CD14-positive monocyte (primary cell): ENCODE results near the gene IKZF1. TPM values are rescaled to one million over a fixed set of nuclear protein-coding genes. Genes with fewer than 3 reads are reported as not detected.
A peak's percentile ranks its signal among the peaks of the same experiment; 100 is the strongest.

Experiments used
- DNase-seq, 3 donors: peaks; one replicate each; pipeline ENCODE4 v3.0.0-alpha.2; 2011 to 2022
- H2AFZ ChIP-seq: 2 replicates; pipeline ENCODE4 v1.6.0; 2012; ENCODE audit warnings: mild to moderate bottlenecking, low read depth, low read length, inconsistent platforms; ENCODE audit not compliant: insufficient read depth, poor library complexity, severe bottlenecking
- H3K27ac ChIP-seq, 2 donors: 1 replicate in 1 of 2; 2 replicates in 1 of 2; pipeline ENCODE4 v1.5.1; 2012 to 2013; ENCODE audit warnings: low read length in 2 of 2, control low read depth in 1 of 2, inconsistent platforms in 1 of 2, low read depth in 1 of 2, mild to moderate bottlenecking in 1 of 2
- H3K27me3 ChIP-seq, 2 donors: one replicate each; pipeline versions ENCODE4 v1.6.0 to v1.6.1; 2011 to 2013; ENCODE audit warnings: low read length in 2 of 2; ENCODE audit not compliant: control insufficient read depth in 2 of 2, insufficient read depth in 2 of 2
- H3K36me3 ChIP-seq, 2 donors: replicated peaks in 1 of 2; 1 replicate in 1 of 2; 2 replicates in 1 of 2; pipeline versions ENCODE4 v1.5.1 to v1.6.1; 2012 to 2013; ENCODE audit warnings: low read length in 2 of 2, control low read depth in 1 of 2, inconsistent platforms in 1 of 2, mild to moderate bottlenecking in 1 of 2; ENCODE audit not compliant: insufficient read depth in 2 of 2, control insufficient read depth in 1 of 2
- H3K4me1 ChIP-seq, 2 donors: 1 replicate in 1 of 2; 2 replicates in 1 of 2; pipeline versions ENCODE4 v1.5.1 to v1.6.1; 2012 to 2013; ENCODE audit warnings: low read length in 2 of 2, control low read depth in 1 of 2, inconsistent platforms in 1 of 2, mild to moderate bottlenecking in 1 of 2, moderate library complexity in 1 of 2; ENCODE audit not compliant: insufficient read depth in 2 of 2, control insufficient read depth in 1 of 2
- H3K4me2 ChIP-seq: replicated peaks from 2 replicates; pipeline ENCODE3; 2012; ENCODE audit warnings: low read length, moderate library complexity, mild to moderate bottlenecking; ENCODE audit not compliant: poor library complexity, severe bottlenecking; ENCODE audit errors: extremely low read depth
- H3K4me3 ChIP-seq, 3 experiments: fragments of 200-600 bp in 1 of 3; sonication (generic) in 1 of 3; replicated peaks in 1 of 3; 1 replicate in 2 of 3; 2 replicates in 1 of 3; pipeline ENCODE4 v1.5.1; 2011 to 2013; ENCODE audit warnings: low read length in 3 of 3, mild to moderate bottlenecking in 3 of 3, control low read depth in 2 of 3, low read depth in 2 of 3, inconsistent platforms in 1 of 3, moderate library complexity in 1 of 3
- H3K79me2 ChIP-seq: 2 replicates; pipeline ENCODE4 v1.6.0; 2012; ENCODE audit warnings: mild to moderate bottlenecking, control low read depth, inconsistent platforms, low read length, moderate library complexity; ENCODE audit not compliant: insufficient read depth
- H3K9ac ChIP-seq: 2 replicates; pipeline ENCODE4 v1.6.0; 2017; ENCODE audit warnings: low read length, mild to moderate bottlenecking; ENCODE audit not compliant: insufficient read depth, poor library complexity, severe bottlenecking
- H3K9me3 ChIP-seq, 2 donors: replicated peaks in 1 of 2; 1 replicate in 1 of 2; 2 replicates in 1 of 2; pipeline versions ENCODE4 v1.5.1 to v1.6.1; 2012 to 2013; ENCODE audit warnings: low read length in 2 of 2, control low read depth in 1 of 2; ENCODE audit not compliant: control insufficient read depth in 1 of 2, insufficient read depth in 1 of 2
- H4K20me1 ChIP-seq: 2 replicates; pipeline ENCODE4 v1.6.0; 2012; ENCODE audit warnings: mild to moderate bottlenecking, low read length, control low read depth, moderate library complexity; ENCODE audit not compliant: insufficient read depth
- H3K27ac Mint-ChIP-seq, 7 donors: one replicate each; pipeline ENCODE4 v1.8.0; 2020; ENCODE audit warnings: mild to moderate bottlenecking in 7 of 7, mixed read lengths in 7 of 7, moderate library complexity in 6 of 7, inconsistent platforms in 2 of 7
- H3K27me3 Mint-ChIP-seq, 3 donors: one replicate each; pipeline ENCODE4 v1.8.0; 2021 to 2022; ENCODE audit warnings: low read depth in 3 of 3, mild to moderate bottlenecking in 3 of 3, mixed read lengths in 3 of 3, moderate library complexity in 3 of 3, inconsistent platforms in 1 of 3
- H3K36me3 Mint-ChIP-seq, 2 donors: one replicate each; pipeline ENCODE4 v1.8.0; 2020; ENCODE audit warnings: mixed read lengths in 2 of 2, inconsistent platforms in 1 of 2, mild to moderate bottlenecking in 1 of 2
- H3K4me1 Mint-ChIP-seq: one replicate; pipeline ENCODE4 v1.8.0; 2020; ENCODE audit warnings: mild to moderate bottlenecking, mixed read lengths
- H3K4me3 Mint-ChIP-seq, 2 donors: one replicate each; pipeline ENCODE4 v1.8.0; 2020; ENCODE audit warnings: mild to moderate bottlenecking in 2 of 2, mixed read lengths in 2 of 2, moderate library complexity in 1 of 2
- H3K9me3 Mint-ChIP-seq, 7 donors: one replicate each; pipeline ENCODE4 v1.8.0; 2020 to 2022; ENCODE audit warnings: mixed read lengths in 7 of 7, mild to moderate bottlenecking in 6 of 7, moderate library complexity in 6 of 7, inconsistent platforms in 2 of 7
- CTCF ChIP-seq: fragments of 200-600 bp; IDR thresholded peaks from one replicate; pipeline ENCODE4 v1.8.0; 2022; ENCODE audit warnings: antibody characterized with exemption, mild to moderate bottlenecking
- WGBS: methylation state at CpG from one replicate; pipeline ENCODE4 v1.1.5; 2013; ENCODE audit warnings: missing lambda C conversion rate; ENCODE audit not compliant: insufficient coverage; 5-methylcytosine and 5-hydroxymethylcytosine counted together
- intact Hi-C, 2 donors: fragments of 100-400 bp; cut with micrococcal nuclease; formaldehyde crosslinking; loops; one replicate each; pipeline versions ENCODE4 v1.15.0 to v1.15.1; 2023
- polyA plus RNA-seq, 3 donors: library from polyadenylated mRNA; depleted of rRNA in 1 of 3; unstranded in 2 of 3; stranded (reverse) in 1 of 3; fragments of 300-500 nt in 2 of 3; fragments of >200 nt in 1 of 3; fragmentation: Illumina TruSeq in 2 of 3; gene quantifications; 1 replicate in 2 of 3; 2 replicates in 1 of 3; pipeline ENCODE4 v1.2.3, GENCODE V29; 2012 to 2021

The IKZF1 gene
- polyA plus RNA-seq, 3 donors, result 38.4 to 130 (median 80.2) TPM

- H2AFZ ChIP-seq, result no peak overlapping the region
- DNase-seq, result peak in 2 of 3 donors; percentile 25 to 68
- H3K79me2 ChIP-seq, result no peaks in the 10 kb centered on the region
- H3K4me1 ChIP-seq, result peaks cover 75 to 78% of the 10 kb centered on the region in 2 donors
- H3K36me3 Mint-ChIP-seq, result no peaks in the 10 kb centered on the region
- H3K9me3 Mint-ChIP-seq, result no peaks in the 10 kb centered on the region
- H3K4me2 ChIP-seq, result no peak overlapping the region
- no peaks in the 10 kb centered on the region for H3K36me3 ChIP-seq
- H3K4me1 Mint-ChIP-seq, result peaks cover 81% of the 10 kb centered on the region
- no peak overlapping the region for H3K4me3 Mint-ChIP-seq
- no peaks in the 10 kb centered on the region for H3K27me3 ChIP-seq
- intact Hi-C loops, result loop anchor here (5.0 to 10.0 kb wide), 2 partner anchors 50 to 53 kb away; no protein-coding TSS in a partner anchor
- H3K9me3 ChIP-seq, result no peaks in the 10 kb centered on the region
- WGBS, result no CpG with 5 or more reads among the region's 3 CpGs
- H3K27ac Mint-ChIP-seq, result peak overlapping the region in 1 of 7 donors; percentile 27
- H3K4me3 ChIP-seq, result no peak overlapping the region
- H4K20me1 ChIP-seq, result no peaks in the 10 kb centered on the region
- peaks cover 0 to 2% (median 0%) of the 10 kb centered on the region in 3 donors for H3K27me3 Mint-ChIP-seq
- H3K27ac ChIP-seq, result no peak overlapping the region
- no peak overlapping the region for H3K9ac ChIP-seq
- no peak for TF ChIP-seq CTCF
These were observed 39.6 kb upstream of the IKZF1 start for GRCh38 chr7:50264908-50265307.

DNA sequence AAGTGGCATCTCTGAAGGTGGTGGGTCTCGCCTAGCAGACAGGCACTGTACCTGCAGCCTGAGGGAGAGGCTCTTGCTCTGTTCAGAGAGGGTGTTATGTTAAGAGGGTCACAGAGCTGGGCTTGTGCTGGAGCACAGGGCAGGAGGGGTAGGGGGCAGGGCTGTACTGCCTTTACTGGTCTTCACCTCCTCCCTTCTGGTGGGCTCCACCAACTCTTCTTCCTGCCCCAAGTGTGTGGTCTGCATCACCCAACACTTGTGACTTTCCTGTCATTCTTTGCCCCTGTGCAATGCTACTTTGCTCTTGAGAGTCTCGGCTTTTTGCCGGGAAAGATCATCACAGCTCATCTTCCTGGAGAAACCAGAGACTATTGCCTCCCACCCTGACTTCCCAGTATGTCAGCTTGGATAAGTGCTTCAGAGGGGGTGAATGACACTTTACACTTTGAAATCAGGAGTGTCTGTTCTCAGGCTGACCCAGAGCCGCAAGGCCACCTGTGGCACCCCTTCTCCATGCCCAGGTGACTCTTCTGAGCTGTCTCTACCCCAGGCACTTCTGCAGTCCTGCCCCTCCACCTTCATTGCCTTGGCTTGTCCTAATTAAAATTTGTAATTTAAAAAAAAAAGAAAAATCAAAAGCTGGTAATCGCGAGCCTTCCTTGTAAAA is 38.4 kb upstream of the IKZF1 start:
- WGBS, result 33% methylated on average over 3 of the region's 6 CpGs
- intact Hi-C loops, result loop anchor here in 1 of 2 donors (10.0 kb wide), 1 partner anchor 51 kb away; no protein-coding TSS in a partner anchor
- H2AFZ ChIP-seq, result peak overlapping the region; percentile 69

More for the DNA sequence above, 38.4 kb upstream of the IKZF1 start:
- Mint-ChIP-seq H3K27ac (peak overlapping the region in 1 of 7 donors; percentile 25), H3K27me3 (peaks cover 0 to 2% (median 0%) of the 10 kb centered on the region in 3 donors), H3K9me3 (no peaks in the 10 kb centered on the region), H3K4me1 (peaks cover 89% of the 10 kb centered on the region), H3K36me3 (peaks cover 0 to 2% of the 10 kb centered on the region in 2 donors), H3K4me3 (no peak overlapping the region)
- Histone ChIP-seq H3K4me1 (peaks cover 75 to 81% of the 10 kb centered on the region in 2 donors), H3K4me3 (peak overlapping the region in 1 of 3 experiments; percentile 62), H3K36me3 (no peaks in the 10 kb centered on the region), H3K4me2 (peak overlapping the region; percentile 69), H3K27me3 (no peaks in the 10 kb centered on the region), H3K79me2 (no peaks in the 10 kb centered on the region), H3K9me3 (no peaks in the 10 kb centered on the region), H4K20me1 (no peaks in the 10 kb centered on the region), H3K27ac (no peak overlapping the region), H3K9ac (no peak overlapping the region)
- DNase-seq, result no peak
- no peak for TF ChIP-seq CTCF
